CD14-positive monocyte (primary cell): ENCODE measurements around the gene TOP3A. TPM values are rescaled to one million over a fixed set of nuclear protein-coding genes. Genes with fewer than 3 reads are reported as not detected.

Source experiments
- DNase-seq, 3 donors: peaks; one replicate each; pipeline ENCODE4 v3.0.0-alpha.2; 2011 to 2022
- H2AFZ ChIP-seq: 2 replicates; pipeline ENCODE4 v1.6.0; 2012; ENCODE audit warnings: mild to moderate bottlenecking, low read depth, low read length, inconsistent platforms; ENCODE audit not compliant: insufficient read depth, poor library complexity, severe bottlenecking
- H3K27ac ChIP-seq, 2 donors: 1 replicate in 1 of 2; 2 replicates in 1 of 2; pipeline ENCODE4 v1.5.1; 2012 to 2013; ENCODE audit warnings: low read length in 2 of 2, control low read depth in 1 of 2, inconsistent platforms in 1 of 2, low read depth in 1 of 2, mild to moderate bottlenecking in 1 of 2
- H3K27me3 ChIP-seq, 2 donors: one replicate each; pipeline versions ENCODE4 v1.6.0 to v1.6.1; 2011 to 2013; ENCODE audit warnings: low read length in 2 of 2; ENCODE audit not compliant: control insufficient read depth in 2 of 2, insufficient read depth in 2 of 2
- H3K36me3 ChIP-seq, 2 donors: replicated peaks in 1 of 2; 1 replicate in 1 of 2; 2 replicates in 1 of 2; pipeline versions ENCODE4 v1.5.1 to v1.6.1; 2012 to 2013; ENCODE audit warnings: low read length in 2 of 2, control low read depth in 1 of 2, inconsistent platforms in 1 of 2, mild to moderate bottlenecking in 1 of 2; ENCODE audit not compliant: insufficient read depth in 2 of 2, control insufficient read depth in 1 of 2
- H3K4me1 ChIP-seq, 2 donors: 1 replicate in 1 of 2; 2 replicates in 1 of 2; pipeline versions ENCODE4 v1.5.1 to v1.6.1; 2012 to 2013; ENCODE audit warnings: low read length in 2 of 2, control low read depth in 1 of 2, inconsistent platforms in 1 of 2, mild to moderate bottlenecking in 1 of 2, moderate library complexity in 1 of 2; ENCODE audit not compliant: insufficient read depth in 2 of 2, control insufficient read depth in 1 of 2
- H3K4me2 ChIP-seq: replicated peaks from 2 replicates; pipeline ENCODE3; 2012; ENCODE audit warnings: low read length, moderate library complexity, mild to moderate bottlenecking; ENCODE audit not compliant: poor library complexity, severe bottlenecking; ENCODE audit errors: extremely low read depth
- H3K4me3 ChIP-seq, 3 experiments: fragments of 200-600 bp in 1 of 3; sonication (generic) in 1 of 3; replicated peaks in 1 of 3; 1 replicate in 2 of 3; 2 replicates in 1 of 3; pipeline ENCODE4 v1.5.1; 2011 to 2013; ENCODE audit warnings: low read length in 3 of 3, mild to moderate bottlenecking in 3 of 3, control low read depth in 2 of 3, low read depth in 2 of 3, inconsistent platforms in 1 of 3, moderate library complexity in 1 of 3
- H3K79me2 ChIP-seq: 2 replicates; pipeline ENCODE4 v1.6.0; 2012; ENCODE audit warnings: mild to moderate bottlenecking, control low read depth, inconsistent platforms, low read length, moderate library complexity; ENCODE audit not compliant: insufficient read depth
- H3K9ac ChIP-seq: 2 replicates; pipeline ENCODE4 v1.6.0; 2017; ENCODE audit warnings: low read length, mild to moderate bottlenecking; ENCODE audit not compliant: insufficient read depth, poor library complexity, severe bottlenecking
- H3K9me3 ChIP-seq, 2 donors: replicated peaks in 1 of 2; 1 replicate in 1 of 2; 2 replicates in 1 of 2; pipeline versions ENCODE4 v1.5.1 to v1.6.1; 2012 to 2013; ENCODE audit warnings: low read length in 2 of 2, control low read depth in 1 of 2; ENCODE audit not compliant: control insufficient read depth in 1 of 2, insufficient read depth in 1 of 2
- H4K20me1 ChIP-seq: 2 replicates; pipeline ENCODE4 v1.6.0; 2012; ENCODE audit warnings: mild to moderate bottlenecking, low read length, control low read depth, moderate library complexity; ENCODE audit not compliant: insufficient read depth
- H3K27ac Mint-ChIP-seq, 7 donors: one replicate each; pipeline ENCODE4 v1.8.0; 2020; ENCODE audit warnings: mild to moderate bottlenecking in 7 of 7, mixed read lengths in 7 of 7, moderate library complexity in 6 of 7, inconsistent platforms in 2 of 7
- H3K27me3 Mint-ChIP-seq, 3 donors: one replicate each; pipeline ENCODE4 v1.8.0; 2021 to 2022; ENCODE audit warnings: low read depth in 3 of 3, mild to moderate bottlenecking in 3 of 3, mixed read lengths in 3 of 3, moderate library complexity in 3 of 3, inconsistent platforms in 1 of 3
- H3K36me3 Mint-ChIP-seq, 2 donors: one replicate each; pipeline ENCODE4 v1.8.0; 2020; ENCODE audit warnings: mixed read lengths in 2 of 2, inconsistent platforms in 1 of 2, mild to moderate bottlenecking in 1 of 2
- H3K4me1 Mint-ChIP-seq: one replicate; pipeline ENCODE4 v1.8.0; 2020; ENCODE audit warnings: mild to moderate bottlenecking, mixed read lengths
- H3K4me3 Mint-ChIP-seq, 2 donors: one replicate each; pipeline ENCODE4 v1.8.0; 2020; ENCODE audit warnings: mild to moderate bottlenecking in 2 of 2, mixed read lengths in 2 of 2, moderate library complexity in 1 of 2
- H3K9me3 Mint-ChIP-seq, 7 donors: one replicate each; pipeline ENCODE4 v1.8.0; 2020 to 2022; ENCODE audit warnings: mixed read lengths in 7 of 7, mild to moderate bottlenecking in 6 of 7, moderate library complexity in 6 of 7, inconsistent platforms in 2 of 7
- CTCF ChIP-seq: fragments of 200-600 bp; IDR thresholded peaks from one replicate; pipeline ENCODE4 v1.8.0; 2022; ENCODE audit warnings: antibody characterized with exemption, mild to moderate bottlenecking
- WGBS: methylation state at CpG from one replicate; pipeline ENCODE4 v1.1.5; 2013; ENCODE audit warnings: missing lambda C conversion rate; ENCODE audit not compliant: insufficient coverage; 5-methylcytosine and 5-hydroxymethylcytosine counted together
- intact Hi-C, 2 donors: fragments of 100-400 bp; cut with micrococcal nuclease; formaldehyde crosslinking; loops; one replicate each; pipeline versions ENCODE4 v1.15.0 to v1.15.1; 2023
- polyA plus RNA-seq, 3 donors: library from polyadenylated mRNA; depleted of rRNA in 1 of 3; unstranded in 2 of 3; stranded (reverse) in 1 of 3; fragments of 300-500 nt in 2 of 3; fragments of >200 nt in 1 of 3; fragmentation: Illumina TruSeq in 2 of 3; gene quantifications; 1 replicate in 2 of 3; 2 replicates in 1 of 3; pipeline ENCODE4 v1.2.3, GENCODE V29; 2012 to 2021

Gene TOP3A
- polyA plus RNA-seq, 3 donors, result 15.2 to 25.6 (median 22.3) TPM

DNA sequence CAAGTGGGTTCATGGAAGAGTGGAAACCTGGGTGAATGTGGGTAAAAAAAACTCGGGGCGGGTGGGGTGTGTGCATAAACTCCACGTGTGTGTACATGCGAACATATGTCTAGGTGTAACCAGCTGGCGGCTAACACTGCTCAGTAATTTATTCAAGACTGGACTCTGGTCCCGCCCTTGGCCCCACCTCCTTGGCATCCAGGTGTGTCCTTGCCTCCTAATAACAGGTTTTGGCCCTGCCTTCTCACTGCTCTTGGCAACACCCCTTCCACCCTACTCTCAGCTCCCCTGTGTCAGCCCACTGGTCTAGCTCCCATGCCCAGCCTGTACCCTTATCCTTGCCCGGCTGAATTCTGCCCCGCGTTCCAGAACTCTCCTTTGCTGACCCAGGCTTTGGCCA is 64.5 kb downstream of the TOP3A start:
- Mint-ChIP-seq H3K4me1 (peaks cover 6% of the 10 kb centered on the region), H3K36me3 (peaks cover 91 to 99% of the 10 kb centered on the region in 2 donors), H3K27me3 (peaks cover 0 to 3% (median 1%) of the 10 kb centered on the region in 3 donors), H3K4me3 (no peak overlapping the region), H3K9me3 (no peaks in the 10 kb centered on the region), H3K27ac (peak overlapping the region in 3 of 7 donors; percentile 34 to 73 (median 41))
- Histone ChIP-seq H3K79me2 (peaks cover 5% of the 10 kb centered on the region), H3K36me3 (peaks cover 87 to 97% of the 10 kb centered on the region in 2 donors), H3K4me3 (no peak overlapping the region), H3K4me2 (no peak overlapping the region), H2AFZ (no peak overlapping the region), H3K27ac (no peak overlapping the region), H3K9ac (no peak overlapping the region), H3K9me3 (no peaks in the 10 kb centered on the region), H3K27me3 (no peaks in the 10 kb centered on the region), H4K20me1 (peaks cover 93% of the 10 kb centered on the region), H3K4me1 (no peaks in the 10 kb centered on the region)
- WGBS, result 94% methylated on average over 9 of the region's 9 CpGs
- TF ChIP-seq CTCF, result no peak
- DNase-seq, result no peak
- intact Hi-C loops, result no loop called here

- Histone ChIP-seq H3K27ac (no peak overlapping the region), H3K4me2 (no peak overlapping the region), H3K36me3 (peaks cover 81 to 95% of the 10 kb centered on the region in 2 donors), H3K79me2 (no peaks in the 10 kb centered on the region), H3K9me3 (no peaks in the 10 kb centered on the region), H3K4me1 (no peaks in the 10 kb centered on the region), H3K4me3 (no peak overlapping the region), H4K20me1 (peaks cover 88% of the 10 kb centered on the region), H3K9ac (no peak overlapping the region), H2AFZ (no peak overlapping the region), H3K27me3 (no peaks in the 10 kb centered on the region)
- Mint-ChIP-seq H3K9me3 (no peaks in the 10 kb centered on the region), H3K36me3 (peaks cover 83 to 97% of the 10 kb centered on the region in 2 donors), H3K4me1 (peaks cover 6% of the 10 kb centered on the region), H3K27ac (peak overlapping the region in 3 of 7 donors; percentile 46 to 78 (median 68)), H3K4me3 (no peak overlapping the region), H3K27me3 (peaks cover 0 to 3% (median 1%) of the 10 kb centered on the region in 3 donors)
- no peak for TF ChIP-seq CTCF
- 95% methylated on average over 2 of the region's 7 CpGs for WGBS
- DNase-seq, result no peak
- intact Hi-C loops, result no loop called here
Observed at GRCh38 chr17:18248811-18249210, 66.0 kb downstream of the TOP3A start.
